ENCODE data around the gene RAB30. TPM values are rescaled to one million over a fixed set of nuclear protein-coding genes. Genes with fewer than 3 reads are reported as not detected.

RAB30 gene
- total and polyA plus RNA-seq, 2 donors (not counting 3 experiments of a cell fraction or from before 2014, with no cell fraction given), result 4.1 to 14.6 TPM

- H3K4me2 ChIP-seq (ENCODE audit: insufficient read depth, low read length), result no peak overlapping the region
- no peak overlapping the region for H2AFZ ChIP-seq (ENCODE audit: low read depth, low read length)
- CTCF ChIA-PET, result interaction anchor here (1.0 to 2.4 kb wide), 2 partner anchors 11 to 83 kb away, joined by 3 to 11 read pairs; no protein-coding TSS in a partner anchor
Observed at GRCh38 chr11:83063073-83063754, 8.5 kb downstream of the RAB30 start.

More at GRCh38 chr11:83063073-83063754, 8.5 kb downstream of the RAB30 start:
- no peak overlapping the region for H3K27ac ChIP-seq (ENCODE audit: insufficient read depth, low read depth, low read length)
- DNase-seq (ENCODE audit: low read depth, low spot score) (no peak), FAIRE-seq (no peak)
- H3K36me3 ChIP-seq (ENCODE audit: control insufficient read depth in 2 of 2, extremely low read depth in 1 of 2, insufficient read depth in 2 of 2, low read length in 2 of 2), result no peaks in the 10 kb centered on the region
- H3K9me3 ChIP-seq (replicated peaks; ENCODE audit: control insufficient read depth, insufficient read depth, low read length), result no peaks in the 10 kb centered on the region
- no TSS peak for BruUV-seq (replicated peaks)
- TF ChIP-seq POLR2AphosphoS5 (IDR thresholded peaks at IDR 0.05; ENCODE audit: insufficient read depth, low read depth, low read length) (no peak), MYC (IDR thresholded peaks at IDR 0.05; ENCODE audit: low read depth, low read length) (no peak), JUN (IDR thresholded peaks at IDR 0.05; ENCODE audit: borderline replicate concordance, insufficient read depth, insufficient read length, low read depth) (no peak), POLR2A (IDR thresholded peaks at IDR 0.05; ENCODE audit: low read depth, low read length) (no peak), MAX (IDR thresholded peaks at IDR 0.05; ENCODE audit: insufficient read depth, insufficient read length) (no peak), EZH2 (IDR thresholded peaks at IDR 0.05; ENCODE audit: borderline replicate concordance, low read depth, low read length, severe bottlenecking) (no peak), GATA2 (IDR thresholded peaks at IDR 0.05; ENCODE audit: insufficient read depth, insufficient read length, low read depth, low read length) (no peak), FOS (IDR thresholded peaks at IDR 0.05; ENCODE audit: borderline replicate concordance, insufficient read depth, low read length) (no peak)
- TF ChIP-seq, protein P1, sequence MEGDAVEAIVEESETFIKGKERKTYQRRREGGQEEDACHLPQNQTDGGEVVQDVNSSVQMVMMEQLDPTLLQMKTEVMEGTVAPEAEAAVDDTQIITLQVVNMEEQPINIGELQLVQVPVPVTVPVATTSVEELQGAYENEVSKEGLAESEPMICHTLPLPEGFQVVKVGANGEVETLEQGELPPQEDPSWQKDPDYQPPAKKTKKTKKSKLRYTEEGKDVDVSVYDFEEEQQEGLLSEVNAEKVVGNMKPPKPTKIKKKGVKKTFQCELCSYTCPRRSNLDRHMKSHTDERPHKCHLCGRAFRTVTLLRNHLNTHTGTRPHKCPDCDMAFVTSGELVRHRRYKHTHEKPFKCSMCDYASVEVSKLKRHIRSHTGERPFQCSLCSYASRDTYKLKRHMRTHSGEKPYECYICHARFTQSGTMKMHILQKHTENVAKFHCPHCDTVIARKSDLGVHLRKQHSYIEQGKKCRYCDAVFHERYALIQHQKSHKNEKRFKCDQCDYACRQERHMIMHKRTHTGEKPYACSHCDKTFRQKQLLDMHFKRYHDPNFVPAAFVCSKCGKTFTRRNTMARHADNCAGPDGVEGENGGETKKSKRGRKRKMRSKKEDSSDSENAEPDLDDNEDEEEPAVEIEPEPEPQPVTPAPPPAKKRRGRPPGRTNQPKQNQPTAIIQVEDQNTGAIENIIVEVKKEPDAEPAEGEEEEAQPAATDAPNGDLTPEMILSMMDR (IDR thresholded peaks at IDR 0.05; ENCODE audit: extremely low read depth in 1 of 2, insufficient read depth in 1 of 2, low read depth in 1 of 2, low read length in 2 of 2), result no peak
- POLR2A ChIA-PET, result interaction anchor here (0.6 kb wide), 1 partner anchor 83 kb away, joined by 6 read pairs; no protein-coding TSS in a partner anchor
- intact Hi-C loops (cut with micrococcal nuclease) (no loop called here), dilution Hi-C loops (cut with MboI; ENCODE audit: extremely low pct_ligation_motif_present, low sequenced_read_pairs) (no loop called here)
- H4K20me1 ChIP-seq (replicated peaks; ENCODE audit: control insufficient read depth, extremely low read depth, insufficient read depth, low read length), result no peaks in the 10 kb centered on the region
- no peaks in the 10 kb centered on the region for H3K9me1 ChIP-seq (replicated peaks; ENCODE audit: control insufficient read depth, extremely low read depth, insufficient read depth, low read length)
- H3K4me3 ChIP-seq (replicated peaks in 1 of 3; ENCODE audit: insufficient read depth in 1 of 3, low read depth in 1 of 3, low read length in 3 of 3), result no peak overlapping the region
- H3K79me2 ChIP-seq (ENCODE audit: control insufficient read depth, insufficient read depth, low read length), result peaks cover 21% of the 10 kb centered on the region
- peaks cover 3% of the 10 kb centered on the region for H3K4me1 ChIP-seq (ENCODE audit: control insufficient read depth, extremely low read depth, insufficient read depth, low read length)
- H3K27me3 ChIP-seq (ENCODE audit: control insufficient read depth in 2 of 2, insufficient read depth in 2 of 2, low read length in 2 of 2), result no peaks in the 10 kb centered on the region
- no peak overlapping the region for H3K9ac ChIP-seq (replicated peaks; ENCODE audit: extremely low read depth, insufficient read depth, low read length)
